Panc1 (cell line): Measurements from ENCODE around the gene SHROOM2.

ENCODE experiments used
- POLR2AphosphoS5 ChIP-seq: IDR thresholded peaks from 2 replicates; pipeline ENCODE4 v1.6.1; 2012; ENCODE audit warnings: mild to moderate bottlenecking, low read depth, low read length, moderate library complexity
- SIN3A ChIP-seq: IDR thresholded peaks from 2 replicates; pipeline ENCODE4 v1.6.1; 2012; ENCODE audit warnings: low read depth, mild to moderate bottlenecking, low read length, moderate library complexity, borderline replicate concordance; ENCODE audit not compliant: insufficient read depth
- TF ChIP-seq, protein P1 (sequence below): fragments of 450-650 bp; IDR thresholded peaks from 2 replicates; pipeline ENCODE4 v1.5.1; 2017; ENCODE audit warnings: mild to moderate bottlenecking

DNA sequence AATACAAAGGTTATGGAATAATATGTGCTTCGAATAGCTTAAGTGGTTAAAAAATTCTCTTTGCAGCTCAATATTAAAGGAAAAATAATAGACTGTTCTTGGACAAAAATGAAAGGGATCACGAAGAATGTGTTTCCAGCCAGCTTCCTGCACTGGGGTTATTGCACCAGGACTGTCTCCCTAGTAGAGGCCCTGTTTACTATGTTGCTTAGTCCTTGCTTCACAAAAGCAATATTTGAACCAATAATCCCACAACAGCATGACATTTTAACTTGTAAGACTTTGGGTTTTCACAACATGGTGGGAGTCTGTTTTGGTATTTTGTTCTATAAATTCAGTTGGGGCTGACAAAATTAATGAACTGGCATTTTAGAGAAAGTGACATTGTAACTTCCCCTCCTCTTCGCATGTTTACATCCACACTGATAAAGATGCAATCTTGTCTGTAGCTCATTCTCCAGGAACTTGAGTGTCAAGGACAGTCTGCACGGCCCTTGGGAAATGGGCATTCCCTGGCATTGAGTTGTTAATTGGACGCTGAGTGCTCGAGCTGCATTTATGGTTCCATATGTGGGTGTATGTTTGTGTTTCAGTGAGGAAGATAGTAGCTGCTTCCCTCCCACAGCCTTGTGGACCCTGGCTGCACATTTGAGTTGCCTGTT lies 39.0 kb downstream of the SHROOM2 start:
- TF ChIP-seq, protein P1, sequence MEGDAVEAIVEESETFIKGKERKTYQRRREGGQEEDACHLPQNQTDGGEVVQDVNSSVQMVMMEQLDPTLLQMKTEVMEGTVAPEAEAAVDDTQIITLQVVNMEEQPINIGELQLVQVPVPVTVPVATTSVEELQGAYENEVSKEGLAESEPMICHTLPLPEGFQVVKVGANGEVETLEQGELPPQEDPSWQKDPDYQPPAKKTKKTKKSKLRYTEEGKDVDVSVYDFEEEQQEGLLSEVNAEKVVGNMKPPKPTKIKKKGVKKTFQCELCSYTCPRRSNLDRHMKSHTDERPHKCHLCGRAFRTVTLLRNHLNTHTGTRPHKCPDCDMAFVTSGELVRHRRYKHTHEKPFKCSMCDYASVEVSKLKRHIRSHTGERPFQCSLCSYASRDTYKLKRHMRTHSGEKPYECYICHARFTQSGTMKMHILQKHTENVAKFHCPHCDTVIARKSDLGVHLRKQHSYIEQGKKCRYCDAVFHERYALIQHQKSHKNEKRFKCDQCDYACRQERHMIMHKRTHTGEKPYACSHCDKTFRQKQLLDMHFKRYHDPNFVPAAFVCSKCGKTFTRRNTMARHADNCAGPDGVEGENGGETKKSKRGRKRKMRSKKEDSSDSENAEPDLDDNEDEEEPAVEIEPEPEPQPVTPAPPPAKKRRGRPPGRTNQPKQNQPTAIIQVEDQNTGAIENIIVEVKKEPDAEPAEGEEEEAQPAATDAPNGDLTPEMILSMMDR: no peak
- TF ChIP-seq SIN3A (no peak), POLR2AphosphoS5 (no peak)
